Vagina (tissue), 2 donors: ENCODE results near the gene NOL7. TPM values are rescaled to one million over a fixed set of nuclear protein-coding genes. Genes with fewer than 3 reads are reported as not detected.

Source experiments
- DNase-seq, 2 donors: peaks; one replicate each; pipeline ENCODE4 v3.0.0-alpha.2; 2017; ENCODE audit errors: extremely low spot score in 2 of 2
- H3K27ac ChIP-seq: fragments of 200-600 bp; sonication (generic); one replicate; pipeline ENCODE4 v1.5.1; 2019
- H3K27me3 ChIP-seq: fragments of 200-600 bp; sonication (generic); one replicate; pipeline ENCODE4 v1.5.1; 2019
- H3K36me3 ChIP-seq, 2 donors: fragments of 200-600 bp; sonication (generic); one replicate each; pipeline ENCODE4 v1.5.1; 2017 to 2019
- H3K4me1 ChIP-seq: fragments of 200-600 bp; sonication (generic); one replicate; pipeline ENCODE4 v1.5.1; 2019
- H3K4me3 ChIP-seq, 2 donors: fragments of 200-600 bp; sonication (generic); 1 replicate in 1 of 2; 2 replicates in 1 of 2; pipeline ENCODE4 v1.5.1; 2016 to 2019
- H3K9me3 ChIP-seq: fragments of 200-600 bp; sonication (generic); one replicate; pipeline ENCODE4 v1.5.1; 2019
- POLR2A ChIP-seq, 2 donors: fragments of 450-650 bp; IDR thresholded peaks; one replicate each; pipeline ENCODE4 v1.6.1; 2017; ENCODE audit warnings: antibody characterized with exemption in 2 of 2, mild to moderate bottlenecking in 2 of 2, moderate library complexity in 2 of 2
- POLR2AphosphoS5 ChIP-seq, 2 donors: sonication (generic); formaldehyde crosslinking; IDR thresholded peaks; one replicate each; pipeline ENCODE4 v1.9.0; 2017; ENCODE audit warnings: antibody characterized with exemption in 2 of 2, mild to moderate bottlenecking in 2 of 2, low read depth in 1 of 2; ENCODE audit not compliant: insufficient read depth in 1 of 2
- intact Hi-C: fragments of 100-400 bp; cut with DNase I; formaldehyde crosslinking; loops from one replicate; pipeline ENCODE4 v1.15.1; 2023
- total RNA-seq: library from RNA; depleted of rRNA; stranded (reverse); fragments of >200 nt; gene quantifications from one replicate; pipeline ENCODE4 v1.2.3, GENCODE V29; 2016
- TF ChIP-seq, protein P1 (sequence below), 3 experiments: fragments of 450-650 bp in 2 of 3; fragments of 200-600 bp in 1 of 3; sonication (generic) in 1 of 3; IDR thresholded peaks; one replicate each; pipeline ENCODE4 v1.5.1; 2017 to 2019; ENCODE audit warnings: antibody characterized with exemption in 3 of 3, mild to moderate bottlenecking in 2 of 3, moderate library complexity in 2 of 3

Gene NOL7
- total RNA-seq, 1 donor from 2014 or later, result 67.0 TPM

DNA sequence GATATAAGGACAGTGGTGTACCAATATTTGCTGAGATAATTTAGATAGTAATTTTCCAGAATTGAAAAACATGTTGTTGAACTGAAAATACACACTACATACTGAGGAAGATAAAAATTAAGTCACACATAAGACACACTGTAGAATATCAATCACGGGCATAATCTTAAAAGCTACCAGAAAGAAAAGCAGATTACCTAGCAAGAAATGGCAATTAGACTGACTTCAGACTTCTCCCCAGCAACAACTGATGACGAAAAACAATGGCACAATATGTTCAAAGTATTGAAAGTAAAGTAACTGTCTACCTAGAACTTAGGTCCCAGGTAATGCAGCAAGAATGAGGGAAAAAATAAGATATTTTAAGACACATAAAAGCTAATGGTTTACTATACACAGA lies 46.5 kb downstream of the NOL7 start:
- DNase-seq, result no peak
- intact Hi-C loops, result no loop called here
- TF ChIP-seq POLR2A (IDR thresholded peaks at IDR 0.05) (no peak), POLR2AphosphoS5 (IDR thresholded peaks at IDR 0.05; ENCODE audit: insufficient read depth in 1 of 2, low read depth in 1 of 2) (no peak)
- TF ChIP-seq, protein P1, sequence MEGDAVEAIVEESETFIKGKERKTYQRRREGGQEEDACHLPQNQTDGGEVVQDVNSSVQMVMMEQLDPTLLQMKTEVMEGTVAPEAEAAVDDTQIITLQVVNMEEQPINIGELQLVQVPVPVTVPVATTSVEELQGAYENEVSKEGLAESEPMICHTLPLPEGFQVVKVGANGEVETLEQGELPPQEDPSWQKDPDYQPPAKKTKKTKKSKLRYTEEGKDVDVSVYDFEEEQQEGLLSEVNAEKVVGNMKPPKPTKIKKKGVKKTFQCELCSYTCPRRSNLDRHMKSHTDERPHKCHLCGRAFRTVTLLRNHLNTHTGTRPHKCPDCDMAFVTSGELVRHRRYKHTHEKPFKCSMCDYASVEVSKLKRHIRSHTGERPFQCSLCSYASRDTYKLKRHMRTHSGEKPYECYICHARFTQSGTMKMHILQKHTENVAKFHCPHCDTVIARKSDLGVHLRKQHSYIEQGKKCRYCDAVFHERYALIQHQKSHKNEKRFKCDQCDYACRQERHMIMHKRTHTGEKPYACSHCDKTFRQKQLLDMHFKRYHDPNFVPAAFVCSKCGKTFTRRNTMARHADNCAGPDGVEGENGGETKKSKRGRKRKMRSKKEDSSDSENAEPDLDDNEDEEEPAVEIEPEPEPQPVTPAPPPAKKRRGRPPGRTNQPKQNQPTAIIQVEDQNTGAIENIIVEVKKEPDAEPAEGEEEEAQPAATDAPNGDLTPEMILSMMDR (IDR thresholded peaks at IDR 0.05), result no peak
- H3K4me1 ChIP-seq, result peaks cover 77% of the 10 kb centered on the region
- H3K27ac ChIP-seq, result no peak overlapping the region
- H3K4me3 ChIP-seq, result no peak overlapping the region
- no peaks in the 10 kb centered on the region for H3K9me3 ChIP-seq
- no peaks in the 10 kb centered on the region for H3K36me3 ChIP-seq
- H3K27me3 ChIP-seq, result no peaks in the 10 kb centered on the region

DNA sequence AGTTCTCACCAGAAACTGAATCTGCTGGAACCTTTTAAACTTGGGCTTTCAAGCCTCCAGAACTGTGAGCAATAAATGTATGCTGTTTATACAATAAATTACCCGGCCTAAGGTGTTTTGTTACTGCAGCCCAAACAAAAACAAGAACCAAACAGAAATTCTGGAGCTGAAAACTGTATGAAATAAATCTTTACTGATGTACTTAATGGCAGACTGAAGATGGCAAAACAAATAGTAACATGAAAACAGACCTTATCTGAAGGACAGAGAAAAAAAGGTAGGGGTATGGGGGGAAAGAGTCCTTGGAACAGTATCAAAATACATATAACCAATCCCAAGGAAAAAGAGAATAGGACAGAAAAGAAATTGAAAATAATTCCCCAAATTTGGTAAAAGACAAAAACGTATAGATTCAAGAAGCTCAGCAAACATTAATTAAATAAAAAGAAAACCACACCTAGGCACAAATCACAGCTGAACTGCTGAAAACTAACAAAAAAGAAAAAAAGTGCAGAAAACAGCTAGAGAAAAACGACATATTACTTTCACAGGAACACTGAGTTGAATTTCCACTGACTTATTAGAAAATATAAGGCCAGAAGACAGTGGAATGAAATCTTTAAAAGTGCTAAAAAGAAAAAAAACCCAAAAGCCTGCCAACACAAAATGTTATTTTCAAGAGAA lies 47.7 kb downstream of the NOL7 start:
- H3K27me3 ChIP-seq, result no peaks in the 10 kb centered on the region
- peaks cover 86% of the 10 kb centered on the region for H3K4me1 ChIP-seq
- TF ChIP-seq POLR2A (IDR thresholded peaks at IDR 0.05), result no peak
- TF ChIP-seq POLR2AphosphoS5 (IDR thresholded peaks at IDR 0.05; ENCODE audit: insufficient read depth in 1 of 2, low read depth in 1 of 2), result no peak
- TF ChIP-seq, protein P1 (IDR thresholded peaks at IDR 0.05), result no peak
- no peak overlapping the region for H3K4me3 ChIP-seq
- DNase-seq, result no peak
- no peaks in the 10 kb centered on the region for H3K9me3 ChIP-seq
- no peaks in the 10 kb centered on the region for H3K36me3 ChIP-seq
- H3K27ac ChIP-seq, result no peak overlapping the region
- intact Hi-C loops, result no loop called here

DNA sequence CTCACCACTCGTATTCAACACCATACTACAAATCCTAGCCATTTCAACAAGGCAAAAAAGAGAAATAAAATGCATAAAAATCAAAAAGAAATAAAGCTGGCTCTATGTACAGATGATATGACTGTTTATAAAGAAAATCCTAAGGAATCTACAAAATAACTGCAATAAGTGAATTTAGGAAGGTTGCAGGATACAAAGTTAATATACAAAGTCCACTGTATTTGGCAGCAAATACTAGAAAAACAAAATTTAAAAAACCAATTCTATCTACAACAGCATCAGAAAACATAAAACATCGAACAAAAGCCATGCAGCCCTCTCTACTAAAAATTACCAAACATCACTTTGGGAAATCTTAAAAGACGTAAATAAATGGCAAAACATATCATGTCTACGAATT lies 48.9 kb downstream of the NOL7 start:
- Histone ChIP-seq H3K4me3 (no peak overlapping the region), H3K36me3 (no peaks in the 10 kb centered on the region), H3K9me3 (no peaks in the 10 kb centered on the region), H3K4me1 (peaks cover 87% of the 10 kb centered on the region), H3K27me3 (no peaks in the 10 kb centered on the region), H3K27ac (no peak overlapping the region)
- intact Hi-C loops, result no loop called here
- TF ChIP-seq, protein P1 (IDR thresholded peaks at IDR 0.05), result no peak
- TF ChIP-seq POLR2A (IDR thresholded peaks at IDR 0.05) (no peak), POLR2AphosphoS5 (IDR thresholded peaks at IDR 0.05; ENCODE audit: insufficient read depth in 1 of 2, low read depth in 1 of 2) (no peak)
- no peak for DNase-seq

DNA sequence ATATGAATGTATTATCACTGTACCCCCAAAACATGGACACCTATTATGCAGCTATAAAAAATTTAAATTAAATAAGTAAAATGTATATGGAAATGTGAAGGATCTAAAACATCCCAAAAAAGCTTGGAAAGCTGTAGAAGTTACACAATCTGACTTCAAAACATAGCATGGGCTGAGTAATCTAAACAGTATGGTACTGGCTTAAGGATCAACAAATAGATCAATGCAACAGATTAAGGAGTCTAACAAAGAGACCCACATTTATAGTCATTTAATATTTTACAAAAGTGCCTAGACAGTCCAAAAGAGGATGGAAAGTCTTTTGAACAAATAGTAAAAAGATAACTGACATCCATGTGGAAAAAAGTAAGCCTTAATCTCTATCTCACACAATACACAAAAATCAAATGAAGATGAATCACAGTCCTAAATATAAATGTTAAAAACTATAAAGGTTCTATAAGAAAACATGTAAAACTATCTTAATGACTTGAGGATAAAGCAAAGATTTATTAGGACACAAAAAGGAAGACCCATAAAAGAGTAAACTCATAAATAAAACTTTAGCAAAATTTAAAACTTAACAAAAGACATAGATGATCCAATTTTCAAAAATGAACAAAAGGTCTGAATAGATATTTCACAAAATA lies 49.7 kb downstream of the NOL7 start:
- no peaks in the 10 kb centered on the region for H3K9me3 ChIP-seq
- TF ChIP-seq, protein P1 (IDR thresholded peaks at IDR 0.05), result no peak
- no peaks in the 10 kb centered on the region for H3K27me3 ChIP-seq
- H3K36me3 ChIP-seq, result no peaks in the 10 kb centered on the region
- no peak overlapping the region for H3K4me3 ChIP-seq
- intact Hi-C loops, result no loop called here
- no peak overlapping the region for H3K27ac ChIP-seq
- H3K4me1 ChIP-seq, result peaks cover 79% of the 10 kb centered on the region
- no peak for DNase-seq
